Lung (tissue), 12 donors: Measurements from ENCODE around the gene DERA. TPM values are rescaled to one million over a fixed set of nuclear protein-coding genes. Genes with fewer than 3 reads are reported as not detected.

ENCODE experiments used
- ATAC-seq: fragments of 200-7000 bp; cut with Tn5 transposase; one replicate; pipeline ENCODE4 v1.9.1; 2020; ENCODE audit warnings: moderate number of reproducible peaks; ENCODE audit not compliant: insufficient read depth, low FRiP score
- DNase-seq, 3 donors: peaks; one replicate each; pipeline ENCODE4 v3.0.0-alpha.2; 2013 to 2017
- H3K27ac ChIP-seq, 2 donors: one replicate each; pipeline ENCODE4 v1.5.1; 2013; ENCODE audit warnings: mild to moderate bottlenecking in 2 of 2, moderate library complexity in 2 of 2, control low read depth in 1 of 2, inconsistent platforms in 1 of 2, low read depth in 1 of 2, low read length in 1 of 2
- H3K27me3 ChIP-seq, 3 donors: one replicate each; pipeline ENCODE4 v1.5.1; 2013; ENCODE audit warnings: low read length in 2 of 3; ENCODE audit not compliant: control insufficient read depth in 3 of 3, insufficient read depth in 3 of 3
- H3K36me3 ChIP-seq, 4 donors: one replicate each; pipeline ENCODE4 v1.5.1; 2013; ENCODE audit warnings: low read length in 4 of 4, mild to moderate bottlenecking in 1 of 4, moderate library complexity in 1 of 4; ENCODE audit not compliant: control insufficient read depth in 4 of 4, insufficient read depth in 4 of 4
- H3K4me1 ChIP-seq, 5 donors: one replicate each; pipeline ENCODE4 v1.5.1; 2013; ENCODE audit warnings: low read length in 5 of 5, mild to moderate bottlenecking in 2 of 5, moderate library complexity in 1 of 5; ENCODE audit not compliant: control insufficient read depth in 5 of 5, insufficient read depth in 5 of 5
- H3K4me3 ChIP-seq: one replicate; pipeline ENCODE4 v1.5.1; 2013; ENCODE audit warnings: mild to moderate bottlenecking, control low read depth, moderate library complexity
- H3K9ac ChIP-seq, 2 donors: one replicate each; pipeline ENCODE4 v1.5.1; 2013; ENCODE audit warnings: low read length in 2 of 2, control low read depth in 1 of 2; ENCODE audit not compliant: insufficient read depth in 1 of 2
- H3K9me3 ChIP-seq, 4 donors: one replicate each; pipeline ENCODE4 v1.5.1; 2013; ENCODE audit warnings: low read length in 3 of 4, mild to moderate bottlenecking in 1 of 4, moderate library complexity in 1 of 4; ENCODE audit not compliant: control insufficient read depth in 4 of 4, insufficient read depth in 3 of 4
- CTCF ChIP-seq: IDR thresholded peaks from 2 replicates; pipeline ENCODE4 v1.5.1; 2012; ENCODE audit warnings: mild to moderate bottlenecking; ENCODE audit errors: control extremely low read depth, extremely low read depth
- WGBS, 2 donors: extraction: QIAGEN DNeasy Blood & Tissue Kit; methylation state at CpG; one replicate each; pipeline ENCODE4 v1.1.7; 2013; 5-methylcytosine and 5-hydroxymethylcytosine counted together
- polyA plus RNA-seq, 2 donors: library from polyadenylated mRNA; stranded (reverse); fragments of 200-250 nt; gene quantifications; one replicate each; pipeline ENCODE4 v1.2.1, GENCODE V29; 2013
- total RNA-seq, 2 donors: library from RNA; depleted of rRNA in 1 of 2; stranded (reverse); fragments of >200 nt in 1 of 2; gene quantifications; one replicate each; pipeline ENCODE4 v1.2.1, GENCODE V29; 2014 to 2021
- donor health status: control.
- donor health status: control.
- donor health status: Bipolar disorder and iron deficiency.
- donor health status: healthy.
- donor health status: DM: yes; HTN: yes; CAD: no.

DERA gene
- total and polyA plus RNA-seq, 4 donors: 31.0 to 44.2 (median 34.8) TPM

DNA sequence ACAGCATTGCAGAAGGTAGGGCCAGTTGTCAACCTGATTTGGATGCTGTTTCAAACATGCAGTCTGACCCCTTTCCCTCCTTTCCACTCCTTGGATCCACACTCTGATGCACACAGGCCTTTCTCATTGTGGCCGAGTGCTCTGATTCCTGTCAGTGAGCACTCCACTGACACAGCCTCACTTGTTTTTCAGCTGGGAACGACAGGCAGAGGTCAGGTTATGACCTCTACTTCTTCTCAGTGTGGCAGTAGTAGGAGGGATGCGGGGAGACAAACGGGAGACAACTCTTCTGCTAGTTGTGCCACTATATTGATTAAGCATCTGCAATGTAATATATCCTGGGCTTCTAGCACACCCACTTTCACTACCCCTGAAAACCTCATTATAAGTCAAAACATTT lies 61.8 kb downstream of the DERA start:
- DNase-seq: no peak
- Histone ChIP-seq H3K4me1 (peaks cover 0 to 4% (median 0%) of the 10 kb centered on the region in 5 donors), H3K27me3 (no peaks in the 10 kb centered on the region), H3K4me3 (no peak overlapping the region), H3K9me3 (no peaks in the 10 kb centered on the region), H3K27ac (no peak overlapping the region), H3K36me3 (peaks cover 0 to 12% (median 7%) of the 10 kb centered on the region in 4 donors), H3K9ac (no peak overlapping the region)
- TF ChIP-seq CTCF: no peak
- 80 to 88% methylated on average over 4 of the region's 4 CpGs for WGBS, 2 donors
- no peak for ATAC-seq

- Histone ChIP-seq H3K4me1 (peaks cover 0 to 27% (median 5%) of the 10 kb centered on the region in 5 donors), H3K27ac (peak overlapping the region in 1 of 2 donors; percentile 81), H3K4me3 (no peak overlapping the region), H3K9me3 (no peaks in the 10 kb centered on the region), H3K36me3 (peaks cover 0 to 8% (median 3%) of the 10 kb centered on the region in 4 donors), H3K9ac (no peak overlapping the region), H3K27me3 (no peaks in the 10 kb centered on the region)
- no peak for TF ChIP-seq CTCF
- WGBS, 2 donors: 52 to 66% methylated on average over 7 of the region's 7 CpGs
- ATAC-seq (no peak), DNase-seq (peak in 1 of 3 donors; percentile 13)
These were observed 67.1 kb downstream of the DERA start for GRCh38 chr12:15977999-15978951.

- H3K4me1 ChIP-seq: peaks cover 0 to 27% (median 5%) of the 10 kb centered on the region in 5 donors
- H3K9me3 ChIP-seq: no peaks in the 10 kb centered on the region
- H3K27me3 ChIP-seq: no peaks in the 10 kb centered on the region
- H3K4me3 ChIP-seq: no peak overlapping the region
- DNase-seq (no peak), ATAC-seq (no peak)
- no peak overlapping the region for H3K9ac ChIP-seq
- WGBS, 2 donors: 59 to 77% methylated on average over 2 of the region's 2 CpGs
- H3K36me3 ChIP-seq: peaks cover 0 to 9% (median 6%) of the 10 kb centered on the region in 4 donors
- no peak for TF ChIP-seq CTCF
- H3K27ac ChIP-seq: peak overlapping the region; percentile 56 to 77
These were observed 68.3 kb downstream of the DERA start for GRCh38 chr12:15979096-15980092.
